HG03575 (cell line): ENCODE results near the gene KMT2E.

Experiments used
- ATAC-seq: cut with Tn5 transposase; IDR thresholded peaks from one replicate; pipeline ENCODE4 v1.9.1; 2021; ENCODE audit not compliant: unreplicated experiment, insufficient number of reproducible peaks, low FRiP score; ENCODE audit errors: extremely low read depth

The KMT2E gene

GRCh38 chr7:105136221-105136620 lies 122.2 kb downstream of the KMT2E start:
- ATAC-seq = no peak

- no peak for ATAC-seq
These were observed 123.9 kb downstream of the KMT2E start for GRCh38 chr7:105137898-105138297.

- no peak for ATAC-seq
These were observed 125.4 kb downstream of the KMT2E start for GRCh38 chr7:105139381-105139780.

DNA sequence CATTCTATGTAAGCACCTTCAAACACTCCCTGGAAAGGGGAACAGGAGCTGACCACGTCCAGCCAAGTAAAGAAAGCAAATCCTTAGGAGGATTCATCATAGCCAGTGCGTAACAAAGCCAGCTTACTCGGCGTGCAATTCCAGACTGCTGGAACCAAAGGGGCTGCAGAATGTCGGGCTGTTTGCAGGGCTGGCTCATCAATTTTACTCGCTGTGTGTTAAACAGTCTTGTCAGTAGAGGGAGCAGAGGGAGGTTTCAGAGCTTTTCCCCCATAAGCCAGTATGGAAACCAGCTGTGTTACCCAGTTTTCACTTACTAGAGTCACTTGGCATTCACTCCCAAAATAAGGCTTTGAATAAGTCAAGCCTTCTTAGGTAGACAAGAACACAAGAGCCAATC lies 127.1 kb downstream of the KMT2E start:
- no peak for ATAC-seq

DNA sequence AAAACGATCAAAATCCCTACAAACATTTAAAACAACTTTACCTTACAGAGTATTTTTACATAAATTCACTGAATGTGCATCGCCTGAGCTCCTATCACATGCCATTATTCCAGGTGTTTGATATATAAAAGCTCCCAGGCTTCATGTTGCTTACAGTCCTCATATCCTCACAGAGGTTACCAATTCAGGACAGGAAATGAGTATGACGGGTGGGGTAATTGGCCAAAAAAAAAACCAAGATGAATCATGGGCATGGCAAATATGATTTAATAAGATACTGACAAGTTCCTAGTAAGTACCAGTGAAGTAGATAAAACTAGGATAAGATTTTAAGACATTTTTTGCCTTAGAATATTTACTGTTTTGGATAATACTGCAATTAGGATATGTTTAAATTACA lies 135.8 kb downstream of the KMT2E start:
- no peak for ATAC-seq

DNA sequence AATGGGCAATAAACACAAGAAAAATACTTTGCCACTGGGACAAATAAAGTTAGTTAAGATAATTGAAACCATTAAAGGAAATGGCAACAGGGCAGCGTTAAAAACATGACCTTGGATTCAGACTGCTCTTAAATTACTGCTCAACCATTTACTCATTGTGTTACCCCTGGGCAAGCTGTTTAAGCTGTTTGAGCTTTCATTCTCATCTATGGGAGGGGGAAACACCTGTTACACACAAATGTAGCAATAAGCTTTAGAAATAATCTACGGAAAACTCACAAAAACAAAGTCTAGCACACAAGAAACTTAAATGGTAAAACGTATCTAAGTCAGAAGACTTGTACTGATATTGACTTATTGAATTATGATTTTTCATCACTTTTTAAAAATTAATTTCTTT lies 137.1 kb downstream of the KMT2E start:
- no peak for ATAC-seq

GRCh38 chr7:105153531-105153930 lies 139.5 kb downstream of the KMT2E start:
- ATAC-seq = no peak

DNA sequence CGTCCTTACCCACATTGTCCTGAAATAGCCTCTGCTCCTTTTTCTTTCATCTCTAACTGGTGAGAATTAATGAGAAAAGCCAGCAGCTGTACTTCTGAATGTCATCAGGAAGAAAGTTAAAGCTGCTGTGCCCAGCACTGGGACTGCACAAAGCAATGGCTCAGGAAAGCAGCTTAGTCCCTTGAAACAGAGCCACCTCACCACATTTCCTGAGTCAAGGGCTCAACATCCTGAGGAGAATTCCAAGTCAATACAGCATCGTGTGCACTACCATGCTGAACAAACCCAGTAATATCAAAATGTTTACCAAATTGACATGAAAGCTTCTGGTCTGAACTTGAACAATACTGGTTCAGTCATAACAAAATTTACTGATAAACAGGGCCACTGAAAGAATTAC lies 140.1 kb downstream of the KMT2E start:
- no peak for ATAC-seq

DNA sequence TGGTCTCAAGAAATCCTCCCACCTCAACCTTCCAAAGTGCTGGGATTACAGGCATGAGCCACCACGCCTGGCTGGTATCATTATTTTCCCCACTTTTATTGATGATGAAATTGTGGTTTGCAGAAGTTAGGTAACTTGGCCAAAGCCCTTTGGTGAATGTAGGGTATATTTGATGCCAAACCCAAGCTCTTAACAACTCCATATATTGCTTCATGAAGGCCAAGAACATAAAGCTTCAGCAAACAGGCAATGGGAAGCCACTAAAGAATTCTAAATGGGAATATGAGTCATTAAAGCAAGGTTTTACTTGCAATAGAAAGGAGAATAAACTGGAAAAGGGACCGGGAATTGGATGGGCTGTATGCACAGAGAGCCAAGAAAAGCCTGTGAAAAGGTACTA lies 142.7 kb downstream of the KMT2E start:
- no peak for ATAC-seq

- no peak for ATAC-seq
These were observed 143.3 kb downstream of the KMT2E start for GRCh38 chr7:105157278-105157677.

DNA sequence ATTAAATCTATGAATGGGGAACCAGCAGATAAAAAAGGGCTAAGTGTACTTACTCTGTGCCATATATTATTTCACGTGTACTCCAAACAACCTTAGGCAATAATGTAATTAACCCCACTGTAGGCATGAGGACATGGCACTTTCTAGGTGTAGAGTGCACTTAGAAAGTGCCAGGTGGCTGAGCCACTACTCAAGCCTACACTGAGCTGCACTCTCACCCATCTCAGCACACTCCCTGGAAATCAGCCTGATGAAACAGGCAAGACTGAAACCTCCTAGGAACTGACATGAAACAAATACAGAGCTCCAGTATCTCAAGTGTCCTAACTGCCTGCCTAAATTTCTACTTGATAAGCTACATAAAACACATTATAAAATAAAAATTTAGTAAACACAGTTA lies 147.4 kb downstream of the KMT2E start:
- ATAC-seq = no peak
